Lower leg skin (tissue), 3 donors: ENCODE results near the gene NFX1.

Source experiments
- POLR2A ChIP-seq, 2 donors: fragments of 450-650 bp; IDR thresholded peaks; one replicate each; pipeline ENCODE4 v1.6.1; 2016 to 2017; ENCODE audit warnings: antibody characterized with exemption in 2 of 2, mild to moderate bottlenecking in 1 of 2, moderate library complexity in 1 of 2
- TF ChIP-seq, protein P1 (sequence below), 3 donors: fragments of 450-650 bp; IDR thresholded peaks; one replicate each; pipeline ENCODE4 v1.5.1; 2016; ENCODE audit warnings: antibody characterized with exemption in 3 of 3, mild to moderate bottlenecking in 3 of 3, moderate library complexity in 2 of 3

DNA sequence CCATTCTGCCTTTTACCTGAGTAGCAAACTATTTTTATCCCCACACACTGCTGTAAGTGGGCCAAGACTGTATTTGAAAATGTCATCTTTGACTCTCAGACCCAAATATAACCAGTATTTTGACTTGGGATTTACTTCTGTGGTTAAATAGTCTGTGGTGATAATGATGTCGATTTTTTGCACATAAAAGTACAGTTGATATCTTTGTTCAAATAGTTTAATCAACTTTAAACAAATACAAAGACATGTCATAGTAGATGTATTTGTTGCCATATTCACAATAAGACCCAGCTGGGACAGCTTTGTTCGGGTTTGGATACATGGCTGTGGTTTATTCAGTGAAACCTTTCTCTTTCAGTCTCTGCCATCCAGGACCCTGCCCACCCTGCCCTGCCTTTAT is 20.4 kb downstream of the NFX1 start:
- TF ChIP-seq, protein P1, sequence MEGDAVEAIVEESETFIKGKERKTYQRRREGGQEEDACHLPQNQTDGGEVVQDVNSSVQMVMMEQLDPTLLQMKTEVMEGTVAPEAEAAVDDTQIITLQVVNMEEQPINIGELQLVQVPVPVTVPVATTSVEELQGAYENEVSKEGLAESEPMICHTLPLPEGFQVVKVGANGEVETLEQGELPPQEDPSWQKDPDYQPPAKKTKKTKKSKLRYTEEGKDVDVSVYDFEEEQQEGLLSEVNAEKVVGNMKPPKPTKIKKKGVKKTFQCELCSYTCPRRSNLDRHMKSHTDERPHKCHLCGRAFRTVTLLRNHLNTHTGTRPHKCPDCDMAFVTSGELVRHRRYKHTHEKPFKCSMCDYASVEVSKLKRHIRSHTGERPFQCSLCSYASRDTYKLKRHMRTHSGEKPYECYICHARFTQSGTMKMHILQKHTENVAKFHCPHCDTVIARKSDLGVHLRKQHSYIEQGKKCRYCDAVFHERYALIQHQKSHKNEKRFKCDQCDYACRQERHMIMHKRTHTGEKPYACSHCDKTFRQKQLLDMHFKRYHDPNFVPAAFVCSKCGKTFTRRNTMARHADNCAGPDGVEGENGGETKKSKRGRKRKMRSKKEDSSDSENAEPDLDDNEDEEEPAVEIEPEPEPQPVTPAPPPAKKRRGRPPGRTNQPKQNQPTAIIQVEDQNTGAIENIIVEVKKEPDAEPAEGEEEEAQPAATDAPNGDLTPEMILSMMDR (IDR thresholded peaks at IDR 0.05): no peak
- TF ChIP-seq POLR2A (IDR thresholded peaks at IDR 0.05): no peak
